CD4-positive, alpha-beta memory T cell (primary cell): ENCODE results near the gene DPCD. TPM values are rescaled to one million over a fixed set of nuclear protein-coding genes. Genes with fewer than 3 reads are reported as not detected.
A peak's percentile ranks its signal among the peaks of the same experiment; 100 is the strongest.

Experiments used
- CTCF ChIA-PET: fragments of 350-600 bp; sonication (Branson Sonifier 250); formaldehyde crosslinking; loops from one replicate; lab custom pipeline; 2021; ENCODE audit warnings: inconsistent platforms; ENCODE audit not compliant: partially characterized antibody; lab: Charles Lee
- POLR2A ChIA-PET: fragments of 350-600 bp; sonication (Branson Sonifier 250); formaldehyde crosslinking; loops from one replicate; lab custom pipeline; 2021; ENCODE audit not compliant: partially characterized antibody; lab: Charles Lee
- DNase-seq, 5 donors: peaks; one replicate each; pipeline versions ENCODE4 v3.0.0 to v3.0.0-alpha.2; 2020 to 2022; ENCODE audit warnings: mixed read lengths in 1 of 5
- H3K27ac ChIP-seq: one replicate; pipeline ENCODE4 v1.7.0; 2013; ENCODE audit warnings: low read depth, low read length
- H3K27me3 ChIP-seq: 2 replicates; pipeline ENCODE4 v1.7.0; 2013; ENCODE audit warnings: mild to moderate bottlenecking, low read length, moderate library complexity; ENCODE audit not compliant: insufficient read depth
- H3K36me3 ChIP-seq: 2 replicates; pipeline ENCODE4 v1.7.0; 2013; ENCODE audit warnings: mild to moderate bottlenecking, low read length, moderate library complexity; ENCODE audit not compliant: insufficient read depth
- H3K4me1 ChIP-seq: 2 replicates; pipeline ENCODE4 v1.7.0; 2013; ENCODE audit warnings: mild to moderate bottlenecking, low read length, moderate library complexity; ENCODE audit not compliant: insufficient read depth
- H3K4me3 ChIP-seq, 2 donors: one replicate each; pipeline ENCODE4 v1.7.0; 2013; ENCODE audit warnings: low read length in 2 of 2, mild to moderate bottlenecking in 1 of 2
- H3K9me3 ChIP-seq, 2 donors: one replicate each; pipeline ENCODE4 v1.7.0; 2013; ENCODE audit warnings: low read length in 2 of 2, control low read depth in 1 of 2; ENCODE audit not compliant: control insufficient read depth in 1 of 2
- H3K27ac Mint-ChIP-seq, 7 donors: one replicate each; pipeline ENCODE4 v1.8.0; 2020 to 2021; ENCODE audit warnings: mixed read lengths in 7 of 7, mild to moderate bottlenecking in 6 of 7, inconsistent platforms in 3 of 7, moderate library complexity in 3 of 7
- H3K27me3 Mint-ChIP-seq, 2 donors: one replicate each; pipeline ENCODE4 v1.8.0; 2020 to 2021; ENCODE audit warnings: mixed read lengths in 2 of 2
- H3K36me3 Mint-ChIP-seq, 2 donors: one replicate each; pipeline ENCODE4 v1.8.0; 2020 to 2021; ENCODE audit warnings: mixed read lengths in 2 of 2, inconsistent platforms in 1 of 2, mild to moderate bottlenecking in 1 of 2
- H3K4me1 Mint-ChIP-seq, 4 donors: one replicate each; pipeline ENCODE4 v1.8.0; 2020 to 2021; ENCODE audit warnings: mixed read lengths in 4 of 4, mild to moderate bottlenecking in 1 of 4
- H3K4me3 Mint-ChIP-seq, 8 donors: one replicate each; pipeline ENCODE4 v1.8.0; 2020 to 2021; ENCODE audit warnings: mixed read lengths in 8 of 8, mild to moderate bottlenecking in 7 of 8, moderate library complexity in 6 of 8, inconsistent platforms in 3 of 8
- H3K9me3 Mint-ChIP-seq, 8 donors: one replicate each; pipeline ENCODE4 v1.8.0; 2020 to 2021; ENCODE audit warnings: mixed read lengths in 8 of 8, mild to moderate bottlenecking in 5 of 8, inconsistent platforms in 3 of 8, moderate library complexity in 1 of 8
- intact Hi-C: fragments of 100-400 bp; cut with micrococcal nuclease; formaldehyde crosslinking; loops from one replicate; pipeline ENCODE4 v1.15.1; 2023
- polyA plus RNA-seq, 2 donors: library from polyadenylated mRNA; unstranded; fragments of 300-500 nt; fragmentation: Illumina TruSeq; gene quantifications; one replicate each; pipeline ENCODE4 v1.2.3, GENCODE V29; 2021
- total RNA-seq, 2 experiments: library from RNA; stranded (reverse); gene quantifications; one replicate each; pipeline ENCODE4 v1.2.3, GENCODE V29; 2021

DPCD gene
- total and polyA plus RNA-seq, 4 experiments from 2014 or later: 1.0 to 1.9 (median 1.3) TPM

DNA sequence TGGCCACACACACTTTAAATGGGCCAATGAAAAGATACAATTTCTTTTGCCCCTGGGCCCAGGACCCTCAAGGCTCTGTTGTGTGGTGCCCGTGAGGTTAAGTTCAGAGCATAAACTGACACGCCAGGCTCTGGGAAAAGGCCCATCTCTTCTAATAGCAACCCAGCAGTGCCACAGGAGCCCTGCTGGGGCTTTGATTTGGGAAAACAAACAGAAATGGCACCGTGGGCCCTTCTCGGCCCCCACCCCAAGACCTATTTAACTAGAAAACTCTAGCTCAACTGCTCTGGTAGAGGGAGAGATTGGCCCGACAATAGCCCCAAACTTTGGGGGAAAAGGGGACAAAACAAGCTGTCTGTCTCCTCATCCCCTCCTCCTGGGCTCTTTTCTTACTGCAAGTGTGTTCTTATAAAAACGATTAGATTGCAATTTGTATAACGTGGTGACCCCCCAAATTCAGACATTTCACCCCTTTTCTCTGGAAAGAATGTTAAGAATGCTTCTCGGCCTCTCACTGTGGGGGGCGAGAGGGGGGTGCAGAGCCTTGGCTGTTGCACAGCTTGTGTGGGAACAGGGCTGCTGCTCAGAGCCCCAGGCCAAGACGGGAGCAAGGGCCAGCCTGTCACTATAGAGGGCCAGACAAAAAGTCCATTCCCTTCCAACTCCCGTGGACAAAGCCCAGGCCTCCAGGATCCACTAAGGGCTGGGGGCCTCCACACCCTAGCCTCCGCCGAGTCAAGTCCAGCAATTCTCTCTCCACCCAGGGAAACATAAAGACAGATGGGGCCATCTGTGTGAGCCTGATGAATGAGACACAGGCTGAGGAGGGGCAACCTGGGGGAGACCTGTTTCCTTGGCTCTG lies 26.8 kb downstream of the DPCD start:
- POLR2A ChIA-PET: no interaction called here
- intact Hi-C loops: no loop called here
- H3K27me3 Mint-ChIP-seq: no peaks in the 10 kb centered on the region
- H3K9me3 ChIP-seq: no peaks in the 10 kb centered on the region
- no peaks in the 10 kb centered on the region for H3K27me3 ChIP-seq
- H3K27ac Mint-ChIP-seq: peak overlapping the region in 1 of 7 donors; percentile 3
- peaks cover 19 to 55% of the 10 kb centered on the region in 2 donors for H3K36me3 Mint-ChIP-seq
- H3K4me1 ChIP-seq: no peaks in the 10 kb centered on the region
- no peak for DNase-seq
- peaks cover 58% of the 10 kb centered on the region for H3K36me3 ChIP-seq
- H3K27ac ChIP-seq: no peak overlapping the region
- H3K4me3 ChIP-seq: no peak overlapping the region
- peaks cover 0 to 3% (median 0%) of the 10 kb centered on the region in 4 donors for H3K4me1 Mint-ChIP-seq
- H3K4me3 Mint-ChIP-seq: no peak overlapping the region
- no peaks in the 10 kb centered on the region for H3K9me3 Mint-ChIP-seq
- CTCF ChIA-PET: interaction anchor here (1.4 kb wide), 1 partner anchor 13 kb away, joined by 4 read pairs; no protein-coding TSS in a partner anchor

DNA sequence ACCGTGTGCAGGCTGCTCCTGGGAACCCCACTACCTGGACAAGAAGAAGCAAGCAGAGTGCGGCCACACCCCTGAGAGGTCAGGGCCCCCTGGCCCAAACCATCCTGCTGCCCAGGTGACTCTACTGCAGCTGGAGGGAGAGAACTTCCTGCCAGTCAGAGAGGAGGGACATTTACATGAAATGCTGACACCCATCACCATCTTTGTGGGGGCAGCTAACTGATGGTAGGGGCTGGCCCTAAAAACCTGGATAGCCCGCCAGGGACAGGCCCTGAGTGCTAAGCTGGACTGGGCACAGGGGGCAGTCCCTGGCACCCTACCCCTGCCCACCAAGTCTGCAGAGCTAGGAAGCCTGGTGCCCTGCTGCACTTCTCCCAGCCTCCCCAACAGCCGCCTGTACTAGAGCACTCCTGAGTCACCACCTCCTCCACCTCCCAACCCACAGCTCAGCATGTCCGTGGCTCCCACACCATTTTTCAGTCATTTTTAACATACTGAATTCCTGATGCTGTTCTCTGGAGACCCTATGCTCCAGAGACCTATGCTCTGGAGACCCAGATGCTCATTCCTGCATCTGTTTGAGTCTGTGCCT lies 27.5 kb downstream of the DPCD start:
- H3K36me3 Mint-ChIP-seq: peaks cover 22 to 60% of the 10 kb centered on the region in 2 donors
- peaks cover 0 to 3% (median 0%) of the 10 kb centered on the region in 4 donors for H3K4me1 Mint-ChIP-seq
- CTCF ChIA-PET: interaction anchor here (0.8 to 1.4 kb wide), 2 partner anchors 13 to 402 kb away, joined by 3 to 4 read pairs; no protein-coding TSS in a partner anchor
- Histone ChIP-seq H3K4me1 (no peaks in the 10 kb centered on the region), H3K9me3 (no peaks in the 10 kb centered on the region), H3K27ac (no peak overlapping the region), H3K4me3 (no peak overlapping the region), H3K27me3 (no peaks in the 10 kb centered on the region), H3K36me3 (peaks cover 60% of the 10 kb centered on the region)
- no peaks in the 10 kb centered on the region for H3K27me3 Mint-ChIP-seq
- no peak overlapping the region for H3K4me3 Mint-ChIP-seq
- no peak for DNase-seq
- peak overlapping the region in 5 of 7 donors; percentile 29 to 73 (median 57) for H3K27ac Mint-ChIP-seq
- intact Hi-C loops: no loop called here
- H3K9me3 Mint-ChIP-seq: no peaks in the 10 kb centered on the region
- POLR2A ChIA-PET: no interaction called here

DNA sequence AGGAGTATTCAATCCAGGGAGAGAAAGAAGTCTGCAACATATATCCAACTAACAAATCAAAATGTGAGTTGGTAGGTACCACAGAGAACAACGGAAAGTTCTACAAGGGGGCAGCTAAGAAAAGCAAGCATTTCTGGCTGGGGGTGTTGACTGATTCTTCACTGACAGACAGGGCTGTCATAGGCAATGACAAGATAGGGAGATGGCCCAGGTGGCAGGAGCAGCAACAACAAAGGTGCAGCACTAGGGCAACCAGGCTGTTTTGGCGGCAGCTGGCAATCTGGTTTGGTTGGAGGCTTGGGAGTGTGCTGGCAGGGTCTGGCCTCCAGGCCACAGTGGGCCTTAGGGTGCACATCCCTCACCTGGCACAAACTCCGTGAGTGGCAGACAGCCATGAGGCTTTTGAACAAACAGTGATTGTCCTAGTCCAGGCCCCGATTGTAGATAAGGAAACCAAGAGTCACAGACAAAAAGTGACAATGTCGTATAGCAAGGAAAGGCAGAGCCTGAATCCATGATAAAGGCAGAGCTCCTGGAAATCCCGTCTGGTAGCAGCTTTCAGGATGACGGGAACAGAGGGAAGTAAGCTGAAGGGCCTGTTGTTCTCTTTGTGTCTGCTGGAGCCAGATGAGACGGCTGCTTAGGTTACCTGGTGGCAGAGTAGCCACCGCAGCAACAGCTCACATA lies 28.4 kb downstream of the DPCD start:
- no peaks in the 10 kb centered on the region for H3K27me3 ChIP-seq
- no peaks in the 10 kb centered on the region for H3K4me1 ChIP-seq
- Mint-ChIP-seq H3K4me3 (no peak overlapping the region), H3K27ac (peak overlapping the region in 2 of 7 donors; percentile 64 to 69), H3K9me3 (no peaks in the 10 kb centered on the region), H3K27me3 (no peaks in the 10 kb centered on the region), H3K4me1 (peaks cover 0 to 3% (median 0%) of the 10 kb centered on the region in 4 donors), H3K36me3 (peaks cover 20 to 63% of the 10 kb centered on the region in 2 donors)
- H3K27ac ChIP-seq: no peak overlapping the region
- ChIA-PET CTCF (interaction anchor here (0.7 to 1.4 kb wide), 3 partner anchors 14 to 403 kb away, joined by 3 to 4 read pairs (median 3); no protein-coding TSS in a partner anchor), POLR2A (no interaction called here)
- peaks cover 57% of the 10 kb centered on the region for H3K36me3 ChIP-seq
- H3K9me3 ChIP-seq: no peaks in the 10 kb centered on the region
- no peak overlapping the region for H3K4me3 ChIP-seq
- no peak for DNase-seq
- intact Hi-C loops: no loop called here

DNA sequence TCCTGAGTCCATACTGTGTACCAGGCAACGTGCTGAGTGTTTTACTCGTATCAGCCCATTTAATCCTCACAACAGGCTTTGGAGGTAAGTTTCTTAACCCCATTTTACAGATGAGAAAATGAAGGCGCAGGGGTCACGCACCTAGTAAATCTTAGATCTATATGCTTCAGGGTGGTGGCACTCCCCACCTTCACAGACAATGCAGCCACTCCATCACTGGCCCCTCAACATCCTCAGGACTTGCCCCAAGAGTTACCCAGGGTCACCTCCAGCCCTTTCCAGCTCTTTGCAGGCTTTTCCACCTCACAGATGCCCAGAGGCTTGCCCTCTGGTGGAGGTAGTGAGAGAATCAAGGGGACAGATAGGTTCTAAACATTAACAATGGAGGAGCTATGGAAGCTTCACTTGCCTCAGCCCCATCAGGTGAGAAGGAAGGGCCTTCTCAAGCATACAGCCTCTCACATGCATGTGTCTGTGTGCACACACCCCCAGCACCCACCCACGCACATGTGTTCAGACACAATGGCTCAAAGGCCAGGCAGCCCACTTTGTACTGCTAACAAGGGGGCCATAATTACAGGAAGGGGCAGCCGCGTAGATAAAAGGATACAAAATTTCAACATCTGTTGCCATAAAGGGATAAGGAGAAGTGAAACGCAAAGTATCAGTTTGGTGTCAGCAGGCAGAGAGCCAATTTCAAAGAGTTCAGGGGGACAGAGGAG lies 29.1 kb downstream of the DPCD start:
- no peaks in the 10 kb centered on the region for H3K27me3 ChIP-seq
- no peaks in the 10 kb centered on the region for H3K9me3 ChIP-seq
- no peak overlapping the region for H3K4me3 Mint-ChIP-seq
- no peaks in the 10 kb centered on the region for H3K4me1 ChIP-seq
- peaks cover 24 to 63% of the 10 kb centered on the region in 2 donors for H3K36me3 Mint-ChIP-seq
- DNase-seq: no peak
- ChIA-PET POLR2A (no interaction called here), CTCF (interaction anchor here (0.7 kb wide), 1 partner anchor 15 kb away, joined by 3 read pairs; no protein-coding TSS in a partner anchor)
- H3K9me3 Mint-ChIP-seq: no peaks in the 10 kb centered on the region
- intact Hi-C loops: no loop called here
- peaks cover 0 to under 1% (median 0%) of the 10 kb centered on the region in 4 donors for H3K4me1 Mint-ChIP-seq
- peaks cover 49% of the 10 kb centered on the region for H3K36me3 ChIP-seq
- peak overlapping the region in 3 of 7 donors; percentile 28 to 77 (median 50) for H3K27ac Mint-ChIP-seq
- no peak overlapping the region for H3K4me3 ChIP-seq
- no peak overlapping the region for H3K27ac ChIP-seq
- no peaks in the 10 kb centered on the region for H3K27me3 Mint-ChIP-seq

DNA sequence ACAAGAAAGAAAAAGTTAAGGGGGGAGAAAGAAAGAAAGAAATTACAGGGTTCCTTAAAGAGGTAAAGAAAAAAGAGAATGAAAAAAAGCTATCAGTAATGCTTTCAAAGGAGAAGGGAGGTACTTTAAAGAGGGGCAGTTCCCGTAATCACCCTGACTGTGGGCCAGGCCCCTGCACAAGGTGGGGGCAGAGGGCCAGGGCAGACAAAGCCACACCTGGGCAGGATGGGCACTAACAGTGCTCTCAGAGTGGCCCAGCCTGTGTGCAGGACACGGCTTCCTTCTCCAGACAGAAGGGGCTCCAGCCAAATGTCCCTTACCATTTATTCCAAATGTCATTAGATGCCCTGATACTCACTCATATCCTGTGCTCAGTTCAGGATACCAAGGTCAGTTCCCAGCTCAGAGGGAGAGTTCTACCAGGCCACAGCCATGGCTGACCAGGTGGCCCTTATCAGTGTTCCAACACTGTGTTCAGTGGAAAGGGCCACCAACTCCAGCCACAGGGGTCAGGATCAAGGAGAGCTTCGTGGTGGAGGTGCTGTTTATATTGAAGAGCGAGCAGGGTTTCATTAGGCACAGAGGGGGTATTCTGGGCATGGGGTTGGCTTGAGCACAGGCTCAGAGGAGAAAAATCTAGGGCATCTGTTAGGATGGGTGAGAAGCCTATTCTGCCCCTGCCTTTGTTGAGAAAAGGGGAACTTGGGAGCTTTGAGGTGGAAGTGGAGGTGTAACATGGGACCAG lies 29.9 kb downstream of the DPCD start:
- Mint-ChIP-seq H3K36me3 (peaks cover 28 to 66% of the 10 kb centered on the region in 2 donors), H3K27me3 (no peaks in the 10 kb centered on the region), H3K27ac (peak overlapping the region in 6 of 7 donors; percentile 1 to 77 (median 50)), H3K4me3 (no peak overlapping the region), H3K4me1 (no peaks in the 10 kb centered on the region), H3K9me3 (no peaks in the 10 kb centered on the region)
- DNase-seq: no peak
- POLR2A ChIA-PET: no interaction called here
- intact Hi-C loops: no loop called here
- Histone ChIP-seq H3K9me3 (no peaks in the 10 kb centered on the region), H3K4me3 (no peak overlapping the region), H3K4me1 (no peaks in the 10 kb centered on the region), H3K27ac (no peak overlapping the region), H3K27me3 (no peaks in the 10 kb centered on the region), H3K36me3 (peaks cover 47% of the 10 kb centered on the region)
- CTCF ChIA-PET: no interaction called here

DNA sequence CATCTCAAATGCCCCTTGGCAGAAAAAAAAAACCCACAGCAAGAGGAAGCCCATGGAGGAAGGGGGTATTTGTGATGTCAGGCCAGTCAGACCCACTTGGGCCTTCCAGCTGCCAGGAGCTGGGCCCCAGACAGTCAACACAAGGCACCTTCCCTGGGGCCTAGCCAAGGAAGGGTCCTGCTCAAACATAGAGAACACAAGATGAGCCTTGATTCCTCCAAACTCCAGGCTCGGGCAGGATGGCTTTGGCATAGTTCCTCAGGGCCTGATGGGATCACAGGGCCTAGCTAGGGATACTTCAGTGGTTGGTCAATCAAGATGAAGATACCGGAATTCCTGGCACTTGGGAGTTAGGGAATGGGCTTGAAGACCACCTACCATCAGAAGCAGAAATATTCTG lies 30.8 kb downstream of the DPCD start:
- H3K4me3 Mint-ChIP-seq: no peak overlapping the region
- ChIA-PET CTCF (no interaction called here), POLR2A (no interaction called here)
- H3K27ac ChIP-seq: no peak overlapping the region
- H3K4me3 ChIP-seq: no peak overlapping the region
- H3K4me1 ChIP-seq: no peaks in the 10 kb centered on the region
- intact Hi-C loops: no loop called here
- no peaks in the 10 kb centered on the region for H3K27me3 ChIP-seq
- H3K27me3 Mint-ChIP-seq: no peaks in the 10 kb centered on the region
- H3K9me3 Mint-ChIP-seq: no peaks in the 10 kb centered on the region
- H3K9me3 ChIP-seq: no peaks in the 10 kb centered on the region
- peaks cover 52% of the 10 kb centered on the region for H3K36me3 ChIP-seq
- peak overlapping the region in 3 of 7 donors; percentile 53 to 72 (median 62) for H3K27ac Mint-ChIP-seq
- no peaks in the 10 kb centered on the region for H3K4me1 Mint-ChIP-seq
- peaks cover 32 to 72% of the 10 kb centered on the region in 2 donors for H3K36me3 Mint-ChIP-seq
- DNase-seq: no peak
